CD4-positive, alpha-beta T cell (primary cell): ENCODE measurements around the gene ATG4D. TPM values are rescaled to one million over a fixed set of nuclear protein-coding genes. Genes with fewer than 3 reads are reported as not detected.
A peak's percentile ranks its signal among the peaks of the same experiment; 100 is the strongest.

Source experiments
- ATAC-seq: fragments of 200-7000 bp; cut with Tn5 transposase; one replicate; pipeline ENCODE4 v1.10.0; 2022; ENCODE audit warnings: mild to moderate bottlenecking; ENCODE audit not compliant: poor library complexity
- CTCF ChIA-PET: fragments of 350-600 bp; sonication (Branson Sonifier 250); formaldehyde crosslinking; loops from one replicate; lab custom pipeline; 2021; ENCODE audit warnings: antibody characterized with exemption, inconsistent platforms; lab: Charles Lee
- POLR2A ChIA-PET: fragments of 350-600 bp; sonication (Branson Sonifier 250); formaldehyde crosslinking; loops from one replicate; lab custom pipeline; 2021; ENCODE audit warnings: antibody characterized with exemption, inconsistent platforms; lab: Charles Lee
- DNase-seq, 14 experiments: peaks; one replicate each; pipeline ENCODE4 v3.0.0-alpha.2; 2013 to 2020; ENCODE audit warnings: mixed read lengths in 2 of 14
- H3K27ac ChIP-seq, 2 donors: one replicate each; pipeline versions ENCODE4 v1.5.1 to v1.7.0; 2013; ENCODE audit warnings: low read length in 2 of 2, low read depth in 1 of 2, mild to moderate bottlenecking in 1 of 2
- H3K27me3 ChIP-seq, 2 experiments: 1 replicate in 1 of 2; 2 replicates in 1 of 2; pipeline versions ENCODE4 v1.6.1 to v1.7.0; 2013; ENCODE audit warnings: low read length in 2 of 2, control low read depth in 1 of 2, mild to moderate bottlenecking in 1 of 2, moderate library complexity in 1 of 2; ENCODE audit not compliant: insufficient read depth in 2 of 2, control insufficient read depth in 1 of 2
- H3K36me3 ChIP-seq: one replicate; pipeline ENCODE4 v1.6.1; 2013; ENCODE audit warnings: low read length, control low read depth; ENCODE audit not compliant: insufficient read depth
- H3K4me1 ChIP-seq: one replicate; pipeline ENCODE4 v1.6.1; 2013; ENCODE audit warnings: low read length, control low read depth; ENCODE audit not compliant: insufficient read depth
- H3K4me3 ChIP-seq: one replicate; pipeline ENCODE4 v1.5.1; 2013; ENCODE audit warnings: mild to moderate bottlenecking, low read length, moderate library complexity
- H3K9me3 ChIP-seq, 2 experiments: 1 replicate in 1 of 2; 2 replicates in 1 of 2; pipeline versions ENCODE4 v1.6.1 to v1.7.0; 2013; ENCODE audit warnings: low read length in 2 of 2, mild to moderate bottlenecking in 2 of 2, control low read depth in 1 of 2, moderate library complexity in 1 of 2; ENCODE audit not compliant: control insufficient read depth in 1 of 2, insufficient read depth in 1 of 2
- H3K27ac Mint-ChIP-seq: one replicate; pipeline ENCODE4 v1.8.0; 2020; ENCODE audit warnings: mixed read lengths
- H3K27me3 Mint-ChIP-seq: one replicate; pipeline ENCODE4 v1.8.0; 2021; ENCODE audit warnings: mixed read lengths
- H3K36me3 Mint-ChIP-seq: one replicate; pipeline ENCODE4 v1.8.0; 2021; ENCODE audit warnings: low read depth, mixed read lengths
- H3K4me1 Mint-ChIP-seq: one replicate; pipeline ENCODE4 v1.8.0; 2021; ENCODE audit warnings: low read depth, mixed read lengths
- H3K4me3 Mint-ChIP-seq: one replicate; pipeline ENCODE4 v1.8.0; 2020; ENCODE audit warnings: mild to moderate bottlenecking, mixed read lengths
- H3K9me3 Mint-ChIP-seq: one replicate; pipeline ENCODE4 v1.8.0; 2020; ENCODE audit warnings: mixed read lengths
- CTCF ChIP-seq: fragments of 200-600 bp; IDR thresholded peaks from one replicate; pipeline ENCODE4 v1.8.0; 2022; ENCODE audit warnings: antibody characterized with exemption, mild to moderate bottlenecking
- intact Hi-C, 2 experiments: fragments of 100-400 bp; cut with DNase I in 1 of 2; cut with micrococcal nuclease in 1 of 2; formaldehyde crosslinking; loops; one replicate each; pipeline versions ENCODE4 v1.15.1 to v1.9.0; 2023 to 2025; cut with DNase I, micrococcal nuclease
- total RNA-seq, 174 experiments: library from RNA in 2 of 174; stranded (reverse) in 2 of 174; gene quantifications; one replicate each; pipeline ENCODE4 v1.2.3 and lab custom pipeline; 2021 to 2026

ATG4D gene
- total RNA-seq, 2 experiments from 2014 or later, result 81.1 to 84.6 TPM

DNA sequence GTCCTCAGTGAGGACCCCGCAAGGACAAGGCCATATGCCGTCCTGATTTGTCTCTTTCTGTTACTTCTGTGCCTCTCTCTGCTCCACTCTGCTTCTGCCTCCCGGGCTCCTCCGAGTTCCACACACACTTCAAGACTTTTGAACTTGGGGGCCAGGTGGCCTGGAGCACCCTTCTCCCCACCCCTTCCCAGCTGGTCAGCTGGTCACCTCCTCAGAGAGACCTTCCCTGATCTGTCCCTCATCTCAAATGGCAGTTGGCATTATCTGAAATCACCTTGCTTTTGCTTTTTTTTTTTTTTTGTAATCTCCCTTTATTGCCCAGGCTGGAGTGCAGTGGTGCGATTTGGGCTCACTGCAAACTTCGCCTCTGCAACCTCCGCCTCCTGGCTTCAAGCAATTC lies 24.3 kb upstream of the ATG4D start:
- ATAC-seq, result no peak
- Mint-ChIP-seq H3K27ac (no peak overlapping the region), H3K36me3 (no peaks in the 10 kb centered on the region), H3K27me3 (peaks cover 49% of the 10 kb centered on the region), H3K4me1 (peaks cover 24% of the 10 kb centered on the region), H3K9me3 (no peaks in the 10 kb centered on the region), H3K4me3 (no peak overlapping the region)
- TF ChIP-seq CTCF, result no peak
- Histone ChIP-seq H3K4me3 (no peak overlapping the region), H3K36me3 (no peaks in the 10 kb centered on the region), H3K27me3 (peaks cover 45 to 47% of the 10 kb centered on the region in 2 experiments), H3K9me3 (peaks cover 0 to 22% of the 10 kb centered on the region in 2 experiments), H3K4me1 (peaks cover 38% of the 10 kb centered on the region), H3K27ac (no peak overlapping the region)
- no peak for DNase-seq
- ChIA-PET CTCF (interaction anchor here (0.7 kb wide), 1 partner anchor 11 kb away, joined by 3 read pairs; no protein-coding TSS in a partner anchor), POLR2A (no interaction called here)
- intact Hi-C loops, result no loop called here

GRCh38 chr19:10520652-10521318 lies 22.9 kb upstream of the ATG4D start:
- ChIA-PET CTCF (interaction anchor here (1.5 kb wide), 1 partner anchor 15 kb away, joined by 3 read pairs; no protein-coding TSS in a partner anchor), POLR2A (no interaction called here)
- H3K27ac ChIP-seq, result no peak overlapping the region
- H3K4me1 ChIP-seq, result peaks cover 33% of the 10 kb centered on the region
- Mint-ChIP-seq H3K9me3 (no peaks in the 10 kb centered on the region), H3K27me3 (peaks cover 37% of the 10 kb centered on the region), H3K27ac (no peak overlapping the region), H3K4me1 (peaks cover 24% of the 10 kb centered on the region), H3K36me3 (no peaks in the 10 kb centered on the region), H3K4me3 (no peak overlapping the region)
- intact Hi-C loops, result no loop called here
- no peaks in the 10 kb centered on the region for H3K36me3 ChIP-seq
- no peak overlapping the region for H3K4me3 ChIP-seq
- no peak for TF ChIP-seq CTCF
- ATAC-seq (no peak), DNase-seq (peak in 1 of 14 experiments; percentile 19)
- peaks cover 31 to 35% of the 10 kb centered on the region in 2 experiments for H3K27me3 ChIP-seq
- peaks cover 0 to 13% of the 10 kb centered on the region in 2 experiments for H3K9me3 ChIP-seq

GRCh38 chr19:10521461-10522171 lies 22.1 kb upstream of the ATG4D start:
- Histone ChIP-seq H3K4me1 (peaks cover 33% of the 10 kb centered on the region), H3K4me3 (no peak overlapping the region), H3K9me3 (peaks cover 0 to 13% of the 10 kb centered on the region in 2 experiments), H3K36me3 (no peaks in the 10 kb centered on the region), H3K27ac (no peak overlapping the region), H3K27me3 (peaks cover 23 to 29% of the 10 kb centered on the region in 2 experiments)
- Mint-ChIP-seq H3K27ac (no peak overlapping the region), H3K4me3 (no peak overlapping the region), H3K4me1 (peaks cover 22% of the 10 kb centered on the region), H3K36me3 (no peaks in the 10 kb centered on the region), H3K9me3 (no peaks in the 10 kb centered on the region), H3K27me3 (peaks cover 29% of the 10 kb centered on the region)
- DNase-seq, result peak in 1 of 14 experiments; percentile 11
- no peak for TF ChIP-seq CTCF
- ATAC-seq, result no peak
- POLR2A ChIA-PET, result no interaction called here
- intact Hi-C loops, result no loop called here
- CTCF ChIA-PET, result interaction anchor here (1.5 kb wide), 1 partner anchor 16 kb away, joined by 3 read pairs; no protein-coding TSS in a partner anchor
